HG03565 (cell line): Measurements from ENCODE around the gene BLOC1S1.

Experiments
- ATAC-seq: cut with Tn5 transposase; IDR thresholded peaks from one replicate; pipeline ENCODE4 v1.9.1; 2021; ENCODE audit warnings: mild to moderate bottlenecking, moderate library complexity; ENCODE audit not compliant: unreplicated experiment

Gene BLOC1S1

DNA sequence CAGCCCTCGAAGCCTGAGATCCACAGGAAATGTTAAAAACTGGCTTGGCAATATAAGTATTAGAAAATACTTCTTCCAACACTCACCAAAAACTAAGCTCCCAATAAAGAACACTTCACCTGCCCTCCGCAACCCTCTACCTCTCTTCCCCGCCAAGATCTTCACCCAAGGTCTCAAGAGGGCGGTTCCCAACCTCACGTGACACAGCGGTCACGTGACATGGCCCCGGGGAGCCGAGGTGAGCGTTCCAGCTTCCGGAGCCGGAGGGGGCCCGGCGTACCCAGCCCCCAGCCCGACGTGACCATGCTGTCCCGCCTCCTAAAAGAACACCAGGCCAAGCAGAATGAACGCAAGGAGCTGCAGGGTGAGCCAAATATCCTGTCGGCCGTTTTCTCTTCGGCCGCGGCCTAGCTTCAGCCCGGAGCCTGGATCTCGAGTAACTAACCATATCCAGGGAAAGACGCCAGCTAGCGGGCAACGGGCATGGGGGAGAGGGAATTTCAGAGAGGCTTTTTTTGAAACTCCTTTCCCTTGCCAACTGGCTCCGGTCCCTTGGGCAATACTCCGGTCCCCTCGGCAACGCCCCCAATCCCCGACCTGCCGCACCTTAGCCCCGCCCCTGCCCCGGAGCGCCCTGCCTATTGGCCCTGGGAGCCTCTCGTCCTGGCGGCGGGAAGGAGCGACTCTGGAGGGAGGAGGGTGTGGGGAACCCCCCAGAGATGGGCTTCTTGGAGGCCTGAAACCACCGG, at the start of gene BLOC1S1:
Gene BLOC1S1, plus strand, starts transcription at position 214 of the 749 bp plus-strand sequence. Its CDS starts 6 bp downstream, at position 220.
- peak; percentile 75 for ATAC-seq

DNA sequence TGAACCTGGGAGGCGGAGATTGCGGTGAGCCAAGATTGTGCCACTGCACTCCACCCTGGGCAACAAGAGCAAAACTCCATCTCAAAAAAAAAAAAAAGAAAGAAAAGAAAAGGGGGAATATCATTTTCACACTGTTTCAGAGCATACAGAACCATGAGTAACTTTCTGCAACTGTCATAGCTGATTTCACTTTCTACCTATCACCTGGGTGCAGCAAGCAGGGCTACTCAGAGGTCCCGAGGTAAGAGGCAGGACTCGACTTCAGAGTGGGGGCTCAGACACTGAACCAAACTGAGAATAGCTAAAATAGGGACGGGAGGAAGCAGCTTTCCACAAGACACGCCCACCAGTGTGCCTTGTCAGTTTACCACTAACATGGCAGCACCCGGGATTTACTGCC, 49.3 kb upstream of the BLOC1S1 start:
- ATAC-seq = no peak

DNA sequence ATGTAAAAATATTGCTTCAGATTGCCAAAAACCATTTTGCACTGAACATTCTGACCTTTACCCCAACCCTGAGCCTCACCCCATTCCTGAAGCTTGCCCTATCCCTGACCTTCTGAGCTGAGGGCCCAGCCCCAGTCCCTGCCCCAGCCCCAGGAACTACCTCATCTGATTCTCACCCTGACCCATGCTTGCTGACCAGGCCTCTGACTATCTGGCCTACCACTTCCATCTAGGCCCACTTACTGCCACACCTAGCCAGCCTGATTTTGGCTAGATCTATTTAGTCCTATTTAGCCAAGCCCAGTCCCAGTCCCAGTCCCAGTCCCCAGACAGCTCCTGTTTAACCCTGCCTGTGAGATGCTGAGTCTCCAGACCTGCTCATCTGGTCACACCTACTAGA, 45.6 kb upstream of the BLOC1S1 start:
- no peak for ATAC-seq

DNA sequence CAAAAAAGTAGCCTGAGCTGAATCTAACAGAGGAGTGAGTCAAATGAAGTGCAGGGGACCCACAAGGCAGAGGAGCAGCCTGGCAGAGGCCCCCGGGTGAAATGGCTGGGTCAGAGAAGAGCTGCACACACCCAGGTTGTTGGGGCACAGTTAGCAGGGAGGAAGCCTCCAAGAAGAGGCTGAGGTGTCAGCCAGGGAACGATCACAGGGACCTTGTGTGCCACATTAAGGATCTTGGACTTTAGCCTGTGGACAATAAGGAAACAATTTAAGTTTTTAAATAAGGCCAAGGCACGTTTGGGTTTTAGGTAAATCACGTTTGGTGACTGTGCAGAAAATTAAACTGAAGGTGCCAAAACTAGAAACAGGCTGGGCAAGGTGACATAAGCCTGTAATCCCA, 44.1 kb upstream of the BLOC1S1 start:
- no peak for ATAC-seq

DNA sequence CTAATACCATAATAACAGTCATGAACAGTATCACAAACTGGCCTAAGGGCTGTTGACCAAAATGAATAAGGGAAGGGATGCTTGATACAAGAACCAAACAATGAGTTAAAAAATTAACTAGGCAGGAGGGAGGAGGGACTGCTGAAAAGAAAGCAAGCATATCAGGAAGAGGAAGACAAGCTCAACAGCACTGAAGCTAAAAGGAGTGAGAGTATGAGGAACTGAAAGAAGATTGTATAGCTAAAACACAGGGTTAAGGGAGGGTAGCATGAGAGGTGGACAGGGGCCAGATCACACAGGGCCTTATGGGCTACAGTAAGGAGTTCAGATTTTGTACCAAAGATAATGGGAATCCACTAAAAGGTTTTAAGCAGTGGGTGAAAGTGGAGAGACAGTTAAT, 42.2 kb upstream of the BLOC1S1 start:
- ATAC-seq = peak; percentile 99

DNA sequence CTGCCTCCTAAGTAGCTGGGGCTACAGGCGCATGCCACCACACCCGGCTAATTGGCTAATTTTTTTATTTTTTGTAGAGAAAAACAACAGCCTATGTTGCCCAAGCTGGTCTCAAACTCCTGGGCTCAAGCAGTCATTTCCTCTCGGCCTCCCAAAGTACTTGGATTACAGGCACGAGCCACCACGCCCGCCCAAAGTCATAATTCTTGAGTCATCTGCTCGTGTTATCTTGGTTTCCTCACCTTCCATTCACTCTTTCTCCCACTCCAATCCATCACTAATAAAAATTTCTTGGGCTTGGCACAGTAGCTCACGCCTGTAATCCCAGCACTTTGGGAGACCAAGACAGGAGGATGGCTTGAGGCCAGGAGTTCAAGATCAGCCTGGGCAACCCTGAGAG, 40.2 kb upstream of the BLOC1S1 start:
- no peak for ATAC-seq

DNA sequence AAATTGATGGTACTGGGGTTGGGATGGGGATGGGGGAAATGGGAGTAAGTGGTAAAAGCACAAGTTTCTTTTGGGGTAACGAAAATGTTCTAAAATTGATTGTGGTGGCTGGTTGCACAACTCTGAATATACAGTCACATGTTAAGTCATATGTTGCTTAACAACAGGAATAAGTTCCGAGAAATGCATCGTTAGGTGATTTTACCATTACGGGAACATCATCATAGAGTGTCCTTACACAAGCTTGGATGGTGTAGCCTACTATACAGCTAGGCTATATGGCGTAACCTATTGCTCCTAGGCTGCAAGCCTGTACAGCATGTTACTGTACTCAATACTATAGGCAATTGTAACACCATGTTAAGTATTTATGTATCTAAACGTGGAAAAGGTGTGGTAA, 39.1 kb upstream of the BLOC1S1 start:
- ATAC-seq = no peak

DNA sequence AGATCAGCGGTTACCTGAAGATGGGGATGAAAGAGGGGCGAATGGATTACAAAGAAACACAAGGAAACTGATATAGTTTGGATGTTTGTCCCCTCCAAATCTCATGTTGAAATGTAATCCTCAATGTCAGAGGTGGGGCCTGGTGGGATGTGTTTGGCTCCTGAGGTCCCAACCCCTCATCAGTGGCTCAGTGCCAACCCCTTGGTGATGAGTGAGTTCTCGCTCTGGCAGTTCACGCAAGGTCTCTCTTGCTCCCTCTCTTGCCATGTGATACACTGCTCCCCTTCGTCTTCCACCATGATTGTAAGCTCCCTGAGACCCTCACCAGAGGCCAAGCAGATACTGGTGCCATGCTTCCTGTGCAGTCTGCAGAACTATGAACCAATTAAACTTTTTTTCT, 36.2 kb upstream of the BLOC1S1 start:
- ATAC-seq = no peak

DNA sequence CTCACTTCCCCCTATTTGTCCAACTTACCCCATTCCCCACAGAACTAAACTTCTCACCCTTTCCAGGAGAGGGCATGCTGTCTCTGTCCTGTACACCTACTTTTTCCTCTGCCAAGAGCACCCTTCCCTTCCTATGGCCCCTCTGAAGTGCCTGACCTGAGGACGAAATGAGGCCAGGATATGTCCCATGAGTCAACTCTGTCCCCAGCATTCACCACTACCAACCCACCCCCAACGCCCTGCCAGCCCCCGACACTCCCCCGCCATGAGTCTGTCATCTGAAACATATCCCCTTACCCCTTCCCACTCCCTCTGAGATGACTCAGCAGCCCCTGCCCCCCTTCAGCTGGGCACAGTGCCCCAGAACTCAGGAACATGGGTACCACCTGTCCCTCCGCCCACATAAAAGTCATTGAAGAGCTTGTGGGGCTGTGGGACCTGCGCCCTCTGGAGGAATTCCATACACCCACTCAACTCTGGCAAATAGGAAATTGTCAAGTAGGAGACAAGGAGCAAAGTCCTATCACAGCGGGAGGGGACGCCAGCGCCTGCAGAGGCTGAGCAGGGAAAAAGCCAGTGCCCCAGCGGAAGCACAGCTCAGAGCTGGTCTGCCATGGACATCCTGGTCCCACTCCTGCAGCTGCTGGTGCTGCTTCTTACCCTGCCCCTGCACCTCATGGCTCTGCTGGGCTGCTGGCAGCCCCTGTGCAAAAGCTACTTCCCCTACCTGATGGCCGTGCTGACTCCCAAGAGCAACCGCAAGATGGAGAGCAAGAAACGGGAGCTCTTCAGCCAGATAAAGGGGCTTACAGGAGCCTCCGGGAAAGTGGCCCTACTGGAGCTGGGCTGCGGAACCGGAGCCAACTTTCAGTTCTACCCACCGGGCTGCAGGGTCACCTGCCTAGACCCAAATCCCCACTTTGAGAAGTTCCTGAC, 34.4 kb upstream of the BLOC1S1 start:
- no peak for ATAC-seq

DNA sequence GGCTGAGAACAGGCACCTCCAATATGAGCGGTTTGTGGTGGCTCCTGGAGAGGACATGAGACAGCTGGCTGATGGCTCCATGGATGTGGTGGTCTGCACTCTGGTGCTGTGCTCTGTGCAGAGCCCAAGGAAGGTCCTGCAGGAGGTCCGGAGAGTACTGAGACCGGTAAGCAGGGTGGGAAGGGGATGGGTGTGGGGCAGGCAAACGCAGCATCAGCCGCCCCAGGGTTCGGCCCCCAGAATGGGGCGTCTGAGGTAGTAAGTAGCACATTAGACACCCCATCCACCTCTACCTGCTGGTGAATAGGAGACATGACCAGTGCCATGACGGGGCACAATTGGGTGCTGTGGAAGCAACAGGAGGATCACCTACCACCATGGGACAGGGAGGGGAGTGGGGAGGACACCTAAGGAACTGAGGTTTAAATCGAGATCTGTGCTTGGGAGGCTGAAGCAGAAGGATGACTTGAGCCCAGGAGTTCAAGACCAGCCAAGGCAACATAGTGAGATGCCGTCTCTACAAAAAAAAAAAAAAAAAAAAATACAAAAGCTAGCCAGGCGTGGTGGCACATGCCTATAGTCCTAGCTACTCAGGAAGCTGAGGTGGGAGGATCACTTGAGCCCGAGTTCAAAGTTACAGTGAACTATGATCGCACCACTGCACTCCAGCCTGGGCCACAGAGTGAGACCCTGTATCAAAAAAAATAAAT, 33.6 kb upstream of the BLOC1S1 start:
- no peak for ATAC-seq

DNA sequence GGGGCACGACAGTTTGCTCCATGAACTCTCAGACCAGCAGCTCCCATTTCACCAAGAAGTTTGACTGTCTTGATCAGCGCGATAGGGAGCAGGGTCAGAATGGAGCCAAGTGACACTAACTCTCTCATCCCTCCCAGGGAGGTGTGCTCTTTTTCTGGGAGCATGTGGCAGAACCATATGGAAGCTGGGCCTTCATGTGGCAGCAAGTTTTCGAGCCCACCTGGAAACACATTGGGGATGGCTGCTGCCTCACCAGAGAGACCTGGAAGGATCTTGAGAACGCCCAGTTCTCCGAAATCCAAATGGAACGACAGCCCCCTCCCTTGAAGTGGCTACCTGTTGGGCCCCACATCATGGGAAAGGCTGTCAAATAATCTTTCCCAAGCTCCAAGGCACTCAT, 32.2 kb upstream of the BLOC1S1 start:
- ATAC-seq = no peak

DNA sequence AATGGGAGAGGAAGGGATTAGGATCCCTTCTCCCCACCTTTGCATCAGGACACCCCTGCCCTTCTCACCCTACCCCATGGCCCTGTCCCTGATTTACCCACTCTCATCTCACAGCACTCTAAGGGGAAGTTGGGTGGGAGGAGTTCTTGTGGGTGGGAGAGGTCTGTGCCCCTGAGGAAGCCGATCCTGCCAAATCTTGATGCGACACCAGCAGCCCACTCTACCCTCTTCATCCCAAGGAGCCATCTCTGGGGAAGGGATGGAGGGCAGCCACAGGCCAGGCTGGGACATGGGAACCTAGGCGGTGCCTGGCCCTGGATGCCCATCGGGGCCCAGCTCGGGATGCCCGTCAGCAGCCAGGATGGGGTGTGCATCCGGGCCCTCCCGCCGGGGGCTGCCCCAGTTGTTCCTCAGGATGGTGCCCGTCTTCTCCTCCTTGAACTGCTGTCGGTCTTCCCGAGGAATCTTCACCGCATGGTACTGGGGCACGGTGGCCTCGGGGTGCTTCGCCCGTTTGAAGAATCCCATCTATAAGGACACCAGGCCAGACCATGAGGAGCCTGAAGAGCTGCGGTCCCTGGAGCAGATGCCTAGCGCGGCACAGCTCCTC, 31.0 kb upstream of the BLOC1S1 start:
- ATAC-seq = no peak

DNA sequence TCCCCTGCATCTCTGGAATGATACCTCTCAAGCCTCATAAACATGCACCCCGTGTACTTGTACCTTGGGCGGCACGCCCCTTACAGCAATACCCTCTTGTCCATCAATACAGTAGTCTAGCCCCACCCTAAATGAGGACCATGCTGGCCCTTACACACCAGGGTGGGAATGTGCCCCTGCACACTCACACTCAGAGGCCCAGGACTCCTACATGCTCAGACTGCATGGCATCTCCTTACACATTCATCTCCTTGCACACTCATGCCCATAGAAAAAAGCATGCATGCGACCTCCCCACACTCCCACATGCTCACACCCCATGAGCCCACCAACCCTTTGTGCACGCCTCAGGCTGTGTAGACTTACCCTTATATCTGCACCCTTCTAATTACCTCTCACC, 30.2 kb upstream of the BLOC1S1 start:
- no peak for ATAC-seq

DNA sequence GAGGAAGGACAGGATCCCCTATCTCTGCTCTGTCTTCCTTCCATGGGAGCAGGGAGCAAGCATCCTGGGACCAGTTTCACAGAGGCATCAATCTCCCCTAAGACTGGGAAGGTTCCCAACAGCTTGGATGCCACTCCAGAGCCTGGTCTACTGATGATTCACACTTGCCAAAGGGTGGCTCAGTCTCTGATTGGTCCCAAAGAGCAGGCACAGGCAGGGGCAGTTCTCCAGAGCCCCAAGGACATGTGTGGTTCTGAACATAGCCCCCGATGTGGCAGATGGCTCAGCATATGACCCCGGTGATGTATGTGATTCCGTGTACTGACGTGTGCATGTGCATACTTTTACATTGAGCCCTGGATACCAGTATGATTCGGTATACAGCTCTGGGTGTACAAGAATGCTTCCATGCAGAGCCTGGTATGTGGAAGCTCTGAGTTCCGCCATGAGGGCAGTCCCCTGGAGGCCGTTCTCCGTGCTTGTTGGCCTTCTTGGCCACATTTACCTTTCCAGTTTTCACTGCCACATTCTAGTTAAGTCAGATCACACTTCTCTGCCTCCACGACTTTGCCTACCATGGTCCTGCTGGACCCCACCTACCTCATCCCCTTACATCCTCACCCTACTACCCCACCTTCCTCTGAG, 29.4 kb upstream of the BLOC1S1 start:
- ATAC-seq = no peak

DNA sequence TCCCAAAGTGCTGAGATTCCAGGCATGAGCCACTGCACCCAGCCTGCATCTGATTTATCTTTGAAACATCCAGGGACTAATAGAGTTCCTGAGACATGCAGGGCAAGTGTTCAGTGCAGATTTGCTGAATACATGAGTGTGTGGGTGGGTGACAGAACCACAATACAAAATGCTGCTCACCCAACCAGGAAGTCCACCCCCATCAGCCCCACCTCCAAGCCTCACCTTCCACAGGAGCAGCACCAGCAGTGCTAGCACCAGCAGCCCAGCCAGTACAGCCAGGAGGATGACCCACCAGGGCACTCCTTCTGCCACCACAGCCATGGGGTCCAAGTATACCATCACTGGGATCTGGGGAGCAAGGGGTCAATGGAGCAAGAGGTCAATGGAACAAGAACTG, 28.1 kb upstream of the BLOC1S1 start:
- ATAC-seq = peak; percentile 51

DNA sequence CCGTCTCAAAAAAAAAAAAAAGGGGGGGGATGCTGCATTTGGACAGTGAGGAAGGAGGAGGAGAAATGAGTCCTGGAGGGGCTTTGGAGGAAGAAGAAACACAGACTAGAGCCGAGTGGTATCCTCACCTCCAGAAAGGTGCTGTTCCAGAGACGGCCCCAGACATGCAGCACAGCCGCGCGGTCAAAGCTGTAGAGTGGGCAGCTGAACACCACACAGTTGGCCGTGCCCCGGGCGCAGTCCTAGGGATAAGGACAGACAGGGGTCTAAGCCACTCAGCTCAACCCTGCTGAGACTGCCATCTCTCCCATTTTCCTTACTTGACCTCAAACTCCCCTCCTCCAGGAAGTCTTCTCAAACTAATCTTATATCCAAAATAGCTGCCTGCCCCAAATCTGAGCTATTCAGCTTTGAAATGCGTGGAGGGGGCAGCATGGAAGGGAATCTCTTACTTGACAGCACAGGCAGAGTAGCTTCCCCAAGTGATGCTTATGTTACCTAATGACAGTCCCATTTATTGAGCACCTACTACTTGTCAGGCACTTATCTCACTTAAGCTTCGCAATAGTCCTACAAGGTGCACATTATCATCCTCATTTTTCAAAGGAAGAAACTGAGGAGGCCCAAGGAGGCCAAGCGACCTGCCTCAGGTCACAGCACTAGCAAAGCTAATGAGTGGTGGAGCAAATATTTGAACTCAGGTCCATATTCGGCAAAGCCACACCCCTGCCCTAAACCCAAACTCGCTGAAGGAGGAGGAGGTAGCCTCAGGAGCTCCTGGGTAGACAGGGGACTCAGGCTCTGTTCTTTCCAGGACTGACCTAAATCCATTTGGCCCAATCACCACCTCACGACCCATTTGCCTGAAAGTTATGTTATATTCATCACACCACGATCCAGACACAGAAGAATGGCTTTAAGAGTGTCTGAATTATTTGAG, 26.9 kb upstream of the BLOC1S1 start:
- no peak for ATAC-seq

DNA sequence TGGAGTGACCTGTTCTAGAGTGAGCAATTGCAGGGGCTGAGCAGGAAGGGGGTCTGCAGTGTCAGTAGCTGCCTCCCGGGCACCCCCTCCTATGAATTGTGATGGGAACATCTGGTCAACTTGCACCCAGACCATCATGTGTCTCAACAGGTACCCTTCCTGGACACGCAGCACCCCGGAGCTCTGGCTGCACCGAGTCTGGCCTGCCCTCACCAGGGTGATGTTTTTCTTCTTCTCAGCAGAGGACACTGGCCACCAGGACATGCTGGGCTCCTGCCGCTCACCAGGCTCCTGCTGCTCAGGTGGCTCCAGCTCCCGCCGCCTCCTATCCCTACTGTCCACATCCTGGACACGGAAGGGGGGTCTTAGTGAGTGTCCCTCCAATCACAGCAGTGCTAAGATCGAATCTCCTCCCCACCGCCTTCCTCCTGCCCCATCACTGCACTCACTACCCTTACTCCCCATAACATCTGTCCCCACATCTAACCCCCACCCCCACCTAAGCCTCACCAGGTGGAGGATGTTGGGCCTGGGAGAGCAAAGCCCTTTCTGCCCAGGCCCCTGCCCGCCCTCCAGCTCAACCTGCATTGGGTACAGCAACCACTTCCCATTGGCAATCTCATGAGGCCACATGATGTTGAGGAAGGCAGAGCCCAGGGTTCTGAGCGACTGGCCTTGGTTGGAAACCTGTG, 23.1 kb upstream of the BLOC1S1 start:
- no peak for ATAC-seq

DNA sequence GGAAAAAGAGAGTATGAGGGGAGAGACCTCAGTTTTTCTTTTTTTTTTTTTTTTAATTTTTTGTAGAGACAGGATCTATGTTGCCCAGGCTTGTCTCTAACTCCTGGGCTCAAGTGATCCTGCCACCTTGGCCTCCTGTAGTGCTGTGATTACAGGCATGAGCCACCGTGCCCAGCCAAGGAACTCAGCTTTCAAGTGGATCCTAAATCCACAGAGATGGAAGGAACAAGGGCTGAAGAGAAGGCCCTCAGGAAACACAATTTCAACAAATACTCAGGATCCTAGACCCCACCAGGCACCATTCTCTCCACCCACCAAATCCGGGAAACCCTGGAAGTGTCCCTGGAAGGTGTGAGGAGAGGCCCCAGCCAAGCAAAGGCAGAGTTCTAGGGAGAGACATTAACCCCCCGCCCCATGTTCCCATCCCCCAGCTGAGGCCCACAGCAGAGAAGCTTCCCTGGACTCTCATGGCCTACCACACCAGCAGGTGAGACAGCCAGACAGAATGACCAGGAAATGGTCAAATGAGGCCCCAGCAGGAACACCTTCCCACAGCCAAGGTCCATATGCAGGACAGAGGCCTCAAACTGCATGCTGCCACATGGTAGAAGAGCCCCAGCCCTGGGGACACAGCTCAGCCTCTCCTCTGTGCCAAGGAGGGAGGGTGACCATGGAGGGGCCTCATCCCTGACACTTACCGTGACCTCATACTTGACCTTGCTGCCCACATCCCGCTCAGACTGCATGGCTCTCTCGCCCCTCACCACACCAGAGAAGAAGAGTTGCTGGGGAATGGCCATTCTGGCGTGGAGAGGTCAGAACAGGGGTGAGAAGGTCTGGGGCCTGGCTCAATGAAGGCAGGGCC, 22.3 kb upstream of the BLOC1S1 start:
- no peak for ATAC-seq
